Measurements from ENCODE around the gene SUB1. TPM values are rescaled to one million over a fixed set of nuclear protein-coding genes. Genes with fewer than 3 reads are reported as not detected.
"Not testable (repeated sequence)": the region's sequence is repeated elsewhere in the genome, so short reads cannot be mapped to it uniquely, and the experiment has no call there.

SUB1 gene
- total and polyA plus RNA-seq, 3 donors from 2014 or later: 147 to 210 (median 195) TPM

- Histone ChIP-seq H3K9me3 (no peaks in the 10 kb centered on the region), H3K4me3 (no peak overlapping the region), H3K36me3 (ENCODE audit: low read depth, missing control alignments) (no peaks in the 10 kb centered on the region), H3K27ac (no peak overlapping the region), H3K4me1 (peaks cover 2% of the 10 kb centered on the region), H3K27me3 (no peaks in the 10 kb centered on the region)
- intact Hi-C loops (cut with DNase I; ENCODE audit: low total_unique reads): no loop called here
- no peak for TF ChIP-seq CTCF (IDR thresholded peaks at IDR 0.05)
- TF ChIP-seq POLR2A (IDR thresholded peaks at IDR 0.05): no peak
- 86 to 89% methylated on average over 4 to 5 of the region's 5 CpGs for WGBS, 2 donors
- DNase-seq: no peak
Measured at GRCh38 chr5:32627219-32627870, 42.0 kb downstream of the SUB1 start.

GRCh38 chr5:32628049-32628844 is 42.9 kb downstream of the SUB1 start:
- TF ChIP-seq CTCF (IDR thresholded peaks at IDR 0.05) (no peak), POLR2A (IDR thresholded peaks at IDR 0.05) (no peak)
- Histone ChIP-seq H3K27me3 (no peaks in the 10 kb centered on the region), H3K36me3 (ENCODE audit: low read depth, missing control alignments) (no peaks in the 10 kb centered on the region), H3K27ac (no peak overlapping the region), H3K9me3 (no peaks in the 10 kb centered on the region), H3K4me1 (peaks cover 2% of the 10 kb centered on the region), H3K4me3 (no peak overlapping the region)
- no peak for DNase-seq
- WGBS, 2 donors: 66 to 71% methylated on average over 8 of the region's 8 CpGs
- intact Hi-C loops (cut with DNase I; ENCODE audit: low total_unique reads): no loop called here

- intact Hi-C loops (cut with DNase I; ENCODE audit: low total_unique reads): no loop called here
- no peaks in the 10 kb centered on the region for H3K27me3 ChIP-seq
- H3K4me3 ChIP-seq: no peak overlapping the region
- peaks cover 2% of the 10 kb centered on the region for H3K4me1 ChIP-seq
- H3K36me3 ChIP-seq (ENCODE audit: low read depth, missing control alignments): no peaks in the 10 kb centered on the region
- no peak for DNase-seq
- H3K27ac ChIP-seq: no peak overlapping the region
- no peaks in the 10 kb centered on the region for H3K9me3 ChIP-seq
- TF ChIP-seq CTCF (IDR thresholded peaks at IDR 0.05) (no peak), POLR2A (IDR thresholded peaks at IDR 0.05) (no peak)
- 59 to 66% methylated on average over 5 of the region's 5 CpGs for WGBS, 2 donors
Measured at GRCh38 chr5:32630867-32631491, 45.6 kb downstream of the SUB1 start.

- WGBS, 2 donors: 96 to 97% methylated on average over 8 of the region's 8 CpGs
- H3K36me3 ChIP-seq (ENCODE audit: low read depth, missing control alignments); H3K27me3 ChIP-seq; H3K4me3 ChIP-seq; intact Hi-C loops (cut with DNase I; ENCODE audit: low total_unique reads); H3K9me3 ChIP-seq; H3K4me1 ChIP-seq; DNase-seq; H3K27ac ChIP-seq: not testable (repeated sequence)
Measured at GRCh38 chr5:32633017-32633416, 47.7 kb downstream of the SUB1 start.

- H3K9me3 ChIP-seq: no peaks in the 10 kb centered on the region
Measured at GRCh38 chr5:32638309-32638708, 53.0 kb downstream of the SUB1 start.

More at GRCh38 chr5:32638309-32638708, 53.0 kb downstream of the SUB1 start:
- 73 to 80% methylated on average over 9 of the region's 9 CpGs for WGBS, 2 donors
- intact Hi-C loops (cut with DNase I; ENCODE audit: low total_unique reads): no loop called here
- Histone ChIP-seq H3K4me3 (no peak overlapping the region), H3K27me3 (no peaks in the 10 kb centered on the region), H3K27ac (no peak overlapping the region), H3K36me3 (ENCODE audit: low read depth, missing control alignments) (no peaks in the 10 kb centered on the region), H3K4me1 (no peaks in the 10 kb centered on the region)
- TF ChIP-seq CTCF (IDR thresholded peaks at IDR 0.05) (no peak), POLR2A (IDR thresholded peaks at IDR 0.05) (no peak)
- no peak for DNase-seq
